KMS-11 (cell line): ENCODE measurements around the gene CREB3L2.

ENCODE experiments used
- H2AFZ ChIP-seq: fragments of 200-600 bp; sonication (generic); 2 replicates; pipeline ENCODE4 v1.6.1; 2016; ENCODE audit warnings: antibody characterized with exemption, mixed run types, low read depth
- H3K27ac ChIP-seq: fragments of 200-600 bp; sonication (generic); 2 replicates; pipeline ENCODE4 v1.6.1; 2016; ENCODE audit warnings: mild to moderate bottlenecking, mixed run types
- H3K27me3 ChIP-seq: fragments of 200-600 bp; sonication (generic); 2 replicates; pipeline ENCODE4 v1.6.1; 2017; ENCODE audit warnings: mild to moderate bottlenecking, low read depth, mixed run types, moderate library complexity; ENCODE audit not compliant: insufficient read depth
- H3K36me3 ChIP-seq: fragments of 200-600 bp; sonication (generic); 2 replicates; pipeline ENCODE4 v1.6.1; 2017; ENCODE audit warnings: mild to moderate bottlenecking, mixed run types; ENCODE audit not compliant: insufficient read depth
- H3K4me1 ChIP-seq: fragments of 200-600 bp; sonication (generic); 2 replicates; pipeline ENCODE4 v1.6.1; 2016; ENCODE audit warnings: mild to moderate bottlenecking, low read depth, mixed run types; ENCODE audit not compliant: poor library complexity, severe bottlenecking
- H3K4me2 ChIP-seq: fragments of 200-600 bp; sonication (generic); 2 replicates; pipeline ENCODE4 v1.7.0; 2016; ENCODE audit warnings: mild to moderate bottlenecking, mixed run types
- H3K4me3 ChIP-seq: fragments of 200-600 bp; sonication (generic); IDR thresholded peaks from 2 replicates; pipeline ENCODE4 v1.6.1; 2017; ENCODE audit warnings: low read depth, low read length, mixed read lengths; ENCODE audit not compliant: insufficient read depth
- H3K79me2 ChIP-seq: fragments of 200-600 bp; sonication (generic); 2 replicates; pipeline ENCODE4 v1.6.1; 2016; ENCODE audit warnings: low read depth, mixed run types; ENCODE audit not compliant: insufficient read depth
- H3K9ac ChIP-seq: fragments of 200-600 bp; sonication (generic); 2 replicates; pipeline ENCODE4 v1.6.1; 2016; ENCODE audit warnings: mild to moderate bottlenecking, mixed run types
- H4K20me1 ChIP-seq: fragments of 200-600 bp; sonication (generic); 2 replicates; pipeline ENCODE4 v1.6.1; 2016; ENCODE audit warnings: mild to moderate bottlenecking, mixed run types; ENCODE audit not compliant: insufficient read depth
- TF ChIP-seq, protein P1 (sequence below): fragments of 200-600 bp; sonication (generic); conservative IDR thresholded peaks from 2 replicates; pipeline ENCODE4 v1.6.1; 2017; ENCODE audit warnings: low read depth, mild to moderate bottlenecking, antibody characterized with exemption, low read length, moderate library complexity, mixed read lengths

CREB3L2 gene

DNA sequence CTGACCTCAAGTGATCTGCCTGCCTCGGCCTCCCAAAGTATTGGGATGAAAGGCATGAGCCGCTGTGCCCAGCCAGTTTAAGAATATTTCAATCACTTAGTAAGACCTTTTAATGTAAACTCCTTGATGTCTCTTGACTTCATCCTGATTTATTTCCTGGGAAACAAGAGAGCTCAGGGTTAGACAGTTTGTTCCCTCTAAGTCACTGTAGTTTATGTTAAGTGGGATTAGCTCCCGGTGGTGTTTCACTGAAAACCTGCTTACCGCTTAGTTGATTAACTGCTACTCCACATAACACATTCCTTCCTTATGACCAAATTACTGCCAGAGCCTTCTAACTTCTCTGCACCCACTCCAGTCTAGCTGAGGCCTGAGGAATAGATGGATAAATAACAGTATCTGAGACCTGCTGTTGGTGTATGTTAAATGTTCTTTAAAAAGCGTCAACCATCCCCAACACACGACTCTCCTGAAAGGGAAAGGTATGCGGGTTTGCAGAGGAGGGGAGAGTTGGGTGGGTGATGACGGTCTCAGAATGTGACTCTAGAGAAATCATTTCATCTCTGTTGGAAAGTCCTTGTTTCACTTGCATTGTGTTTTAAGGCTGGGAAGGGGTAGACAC is 48.7 kb downstream of the CREB3L2 start:
- H4K20me1 ChIP-seq = no peaks in the 10 kb centered on the region
- H3K4me1 ChIP-seq = no peaks in the 10 kb centered on the region
- TF ChIP-seq, protein P1, sequence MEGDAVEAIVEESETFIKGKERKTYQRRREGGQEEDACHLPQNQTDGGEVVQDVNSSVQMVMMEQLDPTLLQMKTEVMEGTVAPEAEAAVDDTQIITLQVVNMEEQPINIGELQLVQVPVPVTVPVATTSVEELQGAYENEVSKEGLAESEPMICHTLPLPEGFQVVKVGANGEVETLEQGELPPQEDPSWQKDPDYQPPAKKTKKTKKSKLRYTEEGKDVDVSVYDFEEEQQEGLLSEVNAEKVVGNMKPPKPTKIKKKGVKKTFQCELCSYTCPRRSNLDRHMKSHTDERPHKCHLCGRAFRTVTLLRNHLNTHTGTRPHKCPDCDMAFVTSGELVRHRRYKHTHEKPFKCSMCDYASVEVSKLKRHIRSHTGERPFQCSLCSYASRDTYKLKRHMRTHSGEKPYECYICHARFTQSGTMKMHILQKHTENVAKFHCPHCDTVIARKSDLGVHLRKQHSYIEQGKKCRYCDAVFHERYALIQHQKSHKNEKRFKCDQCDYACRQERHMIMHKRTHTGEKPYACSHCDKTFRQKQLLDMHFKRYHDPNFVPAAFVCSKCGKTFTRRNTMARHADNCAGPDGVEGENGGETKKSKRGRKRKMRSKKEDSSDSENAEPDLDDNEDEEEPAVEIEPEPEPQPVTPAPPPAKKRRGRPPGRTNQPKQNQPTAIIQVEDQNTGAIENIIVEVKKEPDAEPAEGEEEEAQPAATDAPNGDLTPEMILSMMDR = no peak
- no peak overlapping the region for H3K4me3 ChIP-seq
- no peak overlapping the region for H3K9ac ChIP-seq
- H2AFZ ChIP-seq = no peak overlapping the region
- no peak overlapping the region for H3K4me2 ChIP-seq
- no peaks in the 10 kb centered on the region for H3K27me3 ChIP-seq
- H3K27ac ChIP-seq = no peak overlapping the region
- peaks cover 15% of the 10 kb centered on the region; the same call in 1 of the 2 replicates for H3K79me2 ChIP-seq
- no peaks in the 10 kb centered on the region for H3K36me3 ChIP-seq

DNA sequence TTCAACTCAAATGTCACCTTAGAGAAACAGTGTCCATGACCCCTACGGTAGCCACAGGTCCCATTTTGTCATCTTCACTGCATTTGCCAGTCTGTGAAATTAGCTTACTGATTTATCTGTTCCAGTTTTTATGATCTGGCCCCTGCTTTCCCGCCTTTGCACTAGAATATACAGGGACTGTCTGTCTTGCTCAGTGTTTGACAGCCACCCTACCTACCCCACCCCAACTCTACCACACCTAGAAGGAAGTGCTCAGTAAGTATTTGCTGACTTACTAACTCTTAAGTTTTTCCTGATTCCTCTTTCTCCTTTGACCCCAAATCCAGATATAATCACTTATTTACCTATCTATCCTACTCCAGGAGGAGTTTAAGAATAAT is 49.5 kb downstream of the CREB3L2 start:
- H2AFZ ChIP-seq = no peak overlapping the region
- H4K20me1 ChIP-seq = no peaks in the 10 kb centered on the region
- H3K4me3 ChIP-seq = no peak overlapping the region
- no peaks in the 10 kb centered on the region for H3K36me3 ChIP-seq
- no peaks in the 10 kb centered on the region for H3K27me3 ChIP-seq
- no peak overlapping the region for H3K4me2 ChIP-seq
- no peak overlapping the region for H3K9ac ChIP-seq
- H3K4me1 ChIP-seq = no peaks in the 10 kb centered on the region
- TF ChIP-seq, protein P1 = no peak
- peaks cover 15% of the 10 kb centered on the region; the same call in 1 of the 2 replicates for H3K79me2 ChIP-seq
- H3K27ac ChIP-seq = no peak overlapping the region

DNA sequence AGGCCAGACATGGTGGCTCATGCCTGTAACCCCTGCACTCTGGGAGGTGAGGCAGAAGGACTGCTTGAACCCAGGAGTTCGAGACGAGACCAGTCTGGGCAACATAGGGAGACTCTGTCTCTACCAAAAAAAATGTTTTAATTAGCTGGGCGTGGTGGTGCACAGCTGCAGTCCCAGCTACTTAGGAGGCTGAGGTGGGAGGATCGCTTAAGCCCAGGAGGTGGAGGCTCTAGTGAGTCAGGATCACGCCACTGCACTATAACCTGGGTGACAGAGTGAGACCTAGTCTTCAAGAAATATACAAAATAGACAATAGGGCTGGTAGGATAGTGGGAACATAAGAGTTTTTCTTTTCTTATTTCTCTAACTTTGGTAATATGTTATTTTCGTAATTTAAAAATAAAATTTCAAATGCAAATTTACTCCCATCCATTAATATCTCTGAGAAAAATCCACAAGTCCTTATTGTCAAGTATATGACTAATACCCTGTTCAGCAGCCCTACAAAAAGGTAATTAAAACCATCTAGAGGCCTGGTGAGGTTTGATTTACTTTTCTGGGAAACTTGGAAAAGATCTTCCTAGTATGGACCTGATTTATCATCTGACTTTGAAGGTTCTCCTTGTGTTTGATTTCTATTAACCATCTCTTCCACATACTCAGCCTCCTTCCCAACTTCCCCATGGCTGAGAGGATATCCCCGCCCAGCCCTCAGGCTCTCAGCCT is 50.0 kb downstream of the CREB3L2 start:
- no peaks in the 10 kb centered on the region for H3K4me1 ChIP-seq
- TF ChIP-seq, protein P1 = no peak
- H3K79me2 ChIP-seq = peaks cover 15% of the 10 kb centered on the region; the same call in 1 of the 2 replicates
- H3K36me3 ChIP-seq = no peaks in the 10 kb centered on the region
- no peaks in the 10 kb centered on the region for H4K20me1 ChIP-seq
- H3K4me3 ChIP-seq = no peak overlapping the region
- H2AFZ ChIP-seq = no peak overlapping the region
- no peak overlapping the region for H3K4me2 ChIP-seq
- no peaks in the 10 kb centered on the region for H3K27me3 ChIP-seq
- no peak overlapping the region for H3K27ac ChIP-seq
- H3K9ac ChIP-seq = no peak overlapping the region

DNA sequence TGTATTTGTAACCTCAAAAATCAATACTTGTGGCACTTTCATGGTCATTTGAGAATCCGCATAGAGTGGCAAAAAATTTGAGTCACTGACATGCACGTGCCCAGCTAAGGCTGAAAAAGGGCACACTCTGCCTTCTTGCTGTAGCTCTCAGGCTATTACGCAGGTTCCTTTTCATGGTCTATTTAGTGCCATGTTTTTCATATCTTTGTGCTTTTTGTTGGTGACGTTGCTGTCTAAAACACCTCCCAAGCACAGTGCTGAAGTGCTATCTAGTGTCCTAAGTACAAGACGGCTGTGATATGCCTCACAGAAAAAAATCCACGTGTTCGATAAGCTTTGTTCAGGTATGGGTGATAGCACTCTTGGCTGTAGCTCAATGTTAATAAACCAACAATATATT is 50.9 kb downstream of the CREB3L2 start:
- Histone ChIP-seq H3K27me3 (no peaks in the 10 kb centered on the region), H3K27ac (no peak overlapping the region), H3K4me2 (no peak overlapping the region), H3K4me1 (no peaks in the 10 kb centered on the region), H3K36me3 (no peaks in the 10 kb centered on the region), H4K20me1 (no peaks in the 10 kb centered on the region), H3K79me2 (peaks cover 8% of the 10 kb centered on the region; the same call in 1 of the 2 replicates), H2AFZ (no peak overlapping the region), H3K9ac (no peak overlapping the region), H3K4me3 (no peak overlapping the region)
- TF ChIP-seq, protein P1 = no peak
